ENCODE measurements around the gene PSMD14. TPM values are rescaled to one million over a fixed set of nuclear protein-coding genes. Genes with fewer than 3 reads are reported as not detected.

PSMD14 gene
- total and polyA plus RNA-seq, 4 donors, result 28.8 to 60.5 (median 47.1) TPM

GRCh38 chr2:161367675-161368074 is 59.5 kb downstream of the PSMD14 start:
- H3K9me3 ChIP-seq (ENCODE audit: control insufficient read depth in 4 of 4, insufficient read depth in 3 of 4, low read length in 3 of 4), result peaks cover 0 to 5% (median 4%) of the 10 kb centered on the region in 4 donors

DNA sequence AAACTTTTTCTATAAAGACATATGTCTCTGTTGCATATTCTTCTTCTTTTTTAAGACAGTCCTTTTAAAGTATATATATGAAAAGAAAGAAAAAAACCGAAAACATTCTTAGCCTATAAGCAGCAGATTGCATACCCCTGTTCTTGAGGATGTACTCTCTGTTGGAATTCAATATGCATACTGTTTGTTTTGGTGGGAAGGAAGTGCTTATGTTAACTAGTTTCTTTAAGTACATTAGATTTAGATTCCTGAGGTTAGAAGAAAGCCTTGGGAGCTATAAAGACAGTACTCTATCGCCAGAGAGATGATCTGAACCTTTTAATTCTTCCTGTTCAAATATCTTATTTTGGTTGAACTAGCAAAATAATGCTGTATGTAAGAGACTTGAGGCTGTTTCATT is 61.1 kb downstream of the PSMD14 start:
- no peaks in the 10 kb centered on the region for H3K9me3 ChIP-seq (ENCODE audit: control insufficient read depth in 4 of 4, insufficient read depth in 3 of 4, low read length in 3 of 4)
- no peak for ATAC-seq (ENCODE audit: insufficient read depth, low FRiP score)
- H3K27ac ChIP-seq (ENCODE audit: low read depth in 1 of 2, low read length in 1 of 2), result no peak overlapping the region
- H3K4me1 ChIP-seq (ENCODE audit: control insufficient read depth in 5 of 5, insufficient read depth in 5 of 5, low read length in 5 of 5), result peaks cover 0 to 2% (median 0%) of the 10 kb centered on the region in 5 donors
- no peak for DNase-seq
- no peak for TF ChIP-seq CTCF (IDR thresholded peaks at IDR 0.05; ENCODE audit: control extremely low read depth, extremely low read depth)
- no peaks in the 10 kb centered on the region for H3K27me3 ChIP-seq (ENCODE audit: control insufficient read depth in 3 of 3, insufficient read depth in 3 of 3, low read length in 2 of 3)
- peaks cover 0 to 6% (median 3%) of the 10 kb centered on the region in 4 donors for H3K36me3 ChIP-seq (ENCODE audit: control insufficient read depth in 4 of 4, insufficient read depth in 4 of 4, low read length in 4 of 4)
- H3K9ac ChIP-seq (ENCODE audit: insufficient read depth in 1 of 2, low read length in 2 of 2), result no peak overlapping the region
- 81 to 91% methylated on average over 2 of the region's 2 CpGs for WGBS, 2 donors
- H3K4me3 ChIP-seq, result no peak overlapping the region

More at GRCh38 chr2:161367675-161368074, 59.5 kb downstream of the PSMD14 start:
- no peak for TF ChIP-seq CTCF (IDR thresholded peaks at IDR 0.05; ENCODE audit: control extremely low read depth, extremely low read depth)
- Histone ChIP-seq H3K36me3 (ENCODE audit: control insufficient read depth in 4 of 4, insufficient read depth in 4 of 4, low read length in 4 of 4) (peaks cover 0 to 6% (median 4%) of the 10 kb centered on the region in 4 donors), H3K9ac (ENCODE audit: insufficient read depth in 1 of 2, low read length in 2 of 2) (no peak overlapping the region), H3K27me3 (ENCODE audit: control insufficient read depth in 3 of 3, insufficient read depth in 3 of 3, low read length in 2 of 3) (no peaks in the 10 kb centered on the region), H3K4me3 (no peak overlapping the region), H3K27ac (ENCODE audit: low read depth in 1 of 2, low read length in 1 of 2) (no peak overlapping the region), H3K4me1 (ENCODE audit: control insufficient read depth in 5 of 5, insufficient read depth in 5 of 5, low read length in 5 of 5) (peaks cover 0 to 2% (median 0%) of the 10 kb centered on the region in 5 donors)
- DNase-seq (no peak), ATAC-seq (ENCODE audit: insufficient read depth, low FRiP score) (no peak)
- WGBS, 2 donors, result 85 to 91% methylated on average over 3 of the region's 3 CpGs

DNA sequence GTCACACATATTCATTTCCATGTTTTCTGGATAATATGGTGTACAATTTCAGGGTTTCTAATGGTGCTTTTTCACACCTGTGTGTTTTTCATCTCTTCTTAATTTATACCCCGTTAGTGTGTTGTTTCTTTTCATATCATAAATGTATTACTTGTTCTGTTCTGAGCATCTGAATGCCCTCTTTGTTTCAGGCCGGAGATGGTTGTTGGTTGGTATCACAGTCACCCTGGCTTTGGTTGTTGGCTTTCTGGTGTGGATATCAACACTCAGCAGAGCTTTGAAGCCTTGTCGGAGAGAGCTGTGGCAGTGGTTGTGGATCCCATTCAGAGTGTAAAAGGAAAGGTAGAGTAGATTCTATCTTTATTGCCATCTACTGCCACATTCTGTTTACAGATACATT is 62.8 kb downstream of the PSMD14 start:
- Histone ChIP-seq H3K36me3 (ENCODE audit: control insufficient read depth in 4 of 4, insufficient read depth in 4 of 4, low read length in 4 of 4) (peaks cover 0 to 6% (median 3%) of the 10 kb centered on the region in 4 donors), H3K4me1 (ENCODE audit: control insufficient read depth in 5 of 5, insufficient read depth in 5 of 5, low read length in 5 of 5) (no peaks in the 10 kb centered on the region), H3K27me3 (ENCODE audit: control insufficient read depth in 3 of 3, insufficient read depth in 3 of 3, low read length in 2 of 3) (no peaks in the 10 kb centered on the region), H3K4me3 (no peak overlapping the region), H3K9me3 (ENCODE audit: control insufficient read depth in 4 of 4, insufficient read depth in 3 of 4, low read length in 3 of 4) (no peaks in the 10 kb centered on the region), H3K9ac (ENCODE audit: insufficient read depth in 1 of 2, low read length in 2 of 2) (no peak overlapping the region), H3K27ac (ENCODE audit: low read depth in 1 of 2, low read length in 1 of 2) (no peak overlapping the region)
- DNase-seq, result no peak
- WGBS, 2 donors, result 87 to 95% methylated on average over 3 of the region's 3 CpGs
- no peak for ATAC-seq (ENCODE audit: insufficient read depth, low FRiP score)
- no peak for TF ChIP-seq CTCF (IDR thresholded peaks at IDR 0.05; ENCODE audit: control extremely low read depth, extremely low read depth)

DNA sequence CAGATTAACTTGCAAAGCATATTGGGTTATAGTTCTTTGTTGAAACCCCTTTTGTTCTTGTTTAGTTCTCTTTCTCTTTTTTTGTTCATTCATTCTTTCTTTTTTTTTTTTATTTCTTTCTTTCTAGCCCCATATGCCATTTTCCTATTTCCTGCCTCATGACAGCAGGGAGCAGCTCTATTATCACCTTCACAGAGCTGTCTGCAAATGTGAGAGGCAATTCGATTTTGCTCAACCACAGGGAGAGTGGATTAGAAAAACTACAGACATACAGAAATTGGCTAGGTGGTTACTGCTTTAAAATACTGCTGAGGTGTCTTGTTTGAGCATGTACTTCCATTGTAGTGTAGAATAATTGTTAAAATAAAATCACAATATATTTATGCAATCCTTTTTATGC is 63.6 kb downstream of the PSMD14 start:
- 37 to 66% methylated on average over 1 of the region's 1 CpG for WGBS, 2 donors
- Histone ChIP-seq H3K4me3 (no peak overlapping the region), H3K4me1 (ENCODE audit: control insufficient read depth in 5 of 5, insufficient read depth in 5 of 5, low read length in 5 of 5) (no peaks in the 10 kb centered on the region), H3K27me3 (ENCODE audit: control insufficient read depth in 3 of 3, insufficient read depth in 3 of 3, low read length in 2 of 3) (no peaks in the 10 kb centered on the region), H3K27ac (ENCODE audit: low read depth in 1 of 2, low read length in 1 of 2) (no peak overlapping the region), H3K9me3 (ENCODE audit: control insufficient read depth in 4 of 4, insufficient read depth in 3 of 4, low read length in 3 of 4) (no peaks in the 10 kb centered on the region), H3K9ac (ENCODE audit: insufficient read depth in 1 of 2, low read length in 2 of 2) (no peak overlapping the region), H3K36me3 (ENCODE audit: control insufficient read depth in 4 of 4, insufficient read depth in 4 of 4, low read length in 4 of 4) (peaks cover 0 to 6% (median 3%) of the 10 kb centered on the region in 4 donors)
- no peak for TF ChIP-seq CTCF (IDR thresholded peaks at IDR 0.05; ENCODE audit: control extremely low read depth, extremely low read depth)
- DNase-seq (no peak), ATAC-seq (ENCODE audit: insufficient read depth, low FRiP score) (no peak)

Data from lung (tissue), 12 donors.